HG02759 (cell line): ENCODE data around the gene KCTD16.

Experiments used
- ATAC-seq: cut with Tn5 transposase; IDR thresholded peaks from one replicate; pipeline ENCODE4 v1.9.1; 2021; ENCODE audit warnings: mild to moderate bottlenecking, moderate library complexity; ENCODE audit not compliant: unreplicated experiment

The KCTD16 gene

GRCh38 chr5:144504929-144505577 is 334.4 kb downstream of the KCTD16 start:
- ATAC-seq: no peak

DNA sequence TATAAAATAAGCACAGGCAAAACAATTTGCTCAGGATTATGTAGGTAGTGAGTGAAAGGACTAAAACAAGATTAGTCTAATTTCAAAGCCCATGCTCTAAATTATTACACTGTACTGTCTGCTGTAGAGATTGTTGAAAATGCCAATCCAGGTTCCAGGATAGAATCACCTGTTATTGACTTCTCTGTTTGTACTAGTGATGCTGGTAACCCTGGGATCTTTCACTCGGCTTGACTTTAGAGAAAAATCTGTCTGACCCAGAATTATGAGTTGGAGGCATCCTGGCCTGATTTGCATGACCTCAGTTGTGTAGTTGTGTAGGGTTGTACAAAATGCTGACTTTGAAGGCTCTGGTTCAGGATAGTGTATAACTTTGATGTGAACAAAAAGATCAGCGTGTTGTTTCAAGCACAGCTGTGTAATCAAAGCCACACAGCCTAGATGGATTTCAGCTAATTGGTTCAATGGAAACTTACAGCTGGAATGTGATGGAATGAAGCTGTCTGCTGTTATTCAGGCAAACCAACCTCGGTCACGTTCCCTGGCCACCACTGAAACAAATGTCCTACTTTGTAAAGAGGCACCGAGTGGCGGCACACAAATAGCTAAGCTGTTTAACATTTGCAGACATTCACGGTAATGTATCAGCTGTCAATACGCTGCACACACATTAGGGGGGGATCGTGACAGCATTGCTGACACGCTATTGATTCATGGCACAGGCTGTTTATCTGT is 340.3 kb downstream of the KCTD16 start:
- no peak for ATAC-seq

GRCh38 chr5:144511580-144512072 is 341.0 kb downstream of the KCTD16 start:
- ATAC-seq: no peak

DNA sequence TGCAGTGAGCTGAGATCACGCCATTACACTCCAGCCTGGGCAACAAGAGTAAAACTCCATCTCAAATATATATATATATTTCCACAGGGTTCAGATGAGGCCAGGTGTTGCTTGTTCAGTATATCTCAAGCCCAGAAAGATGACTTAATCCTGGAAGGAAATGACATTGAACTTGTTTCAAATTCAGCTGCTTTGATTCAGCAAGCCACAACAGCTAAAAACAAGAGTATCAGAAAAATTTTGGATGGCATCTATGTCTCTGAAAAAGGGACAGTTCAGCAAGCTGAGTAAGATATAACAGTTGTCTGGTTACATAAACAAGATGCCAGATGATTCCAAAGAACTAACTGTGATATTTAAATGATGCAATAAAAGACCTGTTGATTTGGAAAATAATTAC is 352.0 kb downstream of the KCTD16 start:
- no peak for ATAC-seq

DNA sequence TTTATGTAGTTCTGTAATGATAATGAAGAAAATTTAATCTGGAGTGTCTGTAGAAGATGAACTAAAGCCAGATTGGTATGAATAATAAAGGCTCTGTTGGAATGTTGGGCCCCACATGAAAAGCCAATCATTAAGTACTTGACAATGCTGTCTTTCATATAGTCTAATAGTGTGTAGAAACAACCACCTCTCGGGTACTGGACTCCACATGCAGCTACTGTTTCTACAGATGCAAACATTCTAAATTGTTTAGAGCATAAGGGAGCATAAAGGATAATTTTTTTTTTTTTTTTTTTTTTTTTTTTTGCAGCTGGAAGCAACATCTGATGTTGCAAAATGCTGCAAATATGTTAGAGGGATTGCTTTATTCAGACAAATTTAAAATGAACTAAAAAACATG is 354.3 kb downstream of the KCTD16 start:
- no peak for ATAC-seq

GRCh38 chr5:144531188-144531587 is 360.5 kb downstream of the KCTD16 start:
- no peak for ATAC-seq
